Transverse colon (tissue), 4 donors: Measurements from ENCODE around the gene CLSTN1. TPM values are rescaled to one million over a fixed set of nuclear protein-coding genes. Genes with fewer than 3 reads are reported as not detected.
"Not testable (repeated sequence)": the region's sequence is repeated elsewhere in the genome, so short reads cannot be mapped to it uniquely, and the experiment has no call there.

Experiments
- DNase-seq: peaks from one replicate; pipeline ENCODE4 v3.0.0-alpha.2; 2019
- H3K27ac ChIP-seq, 4 donors: fragments of 200-600 bp; sonication (generic); 2 replicates each; pipeline ENCODE4 v1.5.1; 2016 to 2018; ENCODE audit warnings: inconsistent platforms in 4 of 4
- H3K27me3 ChIP-seq: fragments of 200-600 bp; sonication (generic); 2 replicates; pipeline ENCODE4 v1.5.1; 2017; ENCODE audit warnings: inconsistent platforms
- H3K36me3 ChIP-seq, 4 donors: fragments of 200-600 bp; sonication (generic); 2 replicates each; pipeline ENCODE4 v1.5.1; 2017 to 2019; ENCODE audit warnings: inconsistent platforms in 4 of 4
- H3K4me1 ChIP-seq, 4 donors: fragments of 200-600 bp; sonication (generic); 2 replicates each; pipeline ENCODE4 v1.5.1; 2017 to 2020; ENCODE audit warnings: inconsistent platforms in 4 of 4
- H3K4me3 ChIP-seq, 4 donors: fragments of 200-600 bp; sonication (generic); 1 replicate in 1 of 4; 2 replicates in 3 of 4; pipeline versions ENCODE4 v1.5.1 to v1.6.1; 2017 to 2019; ENCODE audit warnings: inconsistent platforms in 4 of 4
- H3K9me3 ChIP-seq, 2 donors: fragments of 200-600 bp; sonication (generic); 2 replicates each; pipeline ENCODE4 v1.5.1; 2017 to 2019; ENCODE audit warnings: inconsistent platforms in 2 of 2
- EP300 ChIP-seq: sonication (generic); formaldehyde crosslinking; IDR thresholded peaks from one replicate; pipeline ENCODE4 v1.6.1; 2017; ENCODE audit warnings: antibody characterized with exemption, low read depth
- POLR2A ChIP-seq: fragments of 450-650 bp; IDR thresholded peaks from one replicate; pipeline ENCODE4 v1.6.1; 2016; ENCODE audit warnings: antibody characterized with exemption, mild to moderate bottlenecking, moderate library complexity
- POLR2AphosphoS5 ChIP-seq, 3 donors: sonication (generic); formaldehyde crosslinking; IDR thresholded peaks; one replicate each; pipeline ENCODE4 v1.6.1; 2016; ENCODE audit warnings: antibody characterized with exemption in 3 of 3
- WGBS, 2 donors: methylation state at CpG; one replicate each; pipeline ENCODE4 v1.1.5; 2018; ENCODE audit warnings: low coverage in 1 of 2; 5-methylcytosine and 5-hydroxymethylcytosine counted together
- in situ Hi-C, 4 donors: fragments of 200-750 bp; cut with MboI; loops; one replicate each; pipeline versions ENCODE4 v1.15.0 to v1.15.1; 2017; ENCODE audit warnings: low sequenced_read_pairs in 3 of 4, low pct_ligation_motif_present in 1 of 4, low pct_unique_long_range_greater_than_20kb in 1 of 4
- intact Hi-C: fragments of 100-400 bp; cut with DNase I; formaldehyde crosslinking; loops from one replicate; pipeline ENCODE4 v1.15.1; 2023; ENCODE audit warnings: low total_unique reads
- total RNA-seq, 4 donors: library from RNA; depleted of rRNA; stranded (reverse); fragments of >200 nt; gene quantifications; one replicate each; pipeline ENCODE4 v1.1.0, GENCODE V29; 2016
- TF ChIP-seq, protein P1 (sequence below), 5 experiments: fragments of 200-600 bp in 3 of 5; fragments of 450-650 bp in 2 of 5; sonication (generic) in 3 of 5; IDR thresholded peaks; 1 replicate in 2 of 5; 2 replicates in 3 of 5; pipeline ENCODE4 v1.5.1; 2016 to 2017; ENCODE audit warnings: antibody characterized with exemption in 5 of 5, inconsistent platforms in 3 of 5, mild to moderate bottlenecking in 2 of 5, moderate library complexity in 1 of 5

Gene CLSTN1
- total RNA-seq, 4 donors from 2014 or later: 118 to 191 (median 143) TPM

DNA sequence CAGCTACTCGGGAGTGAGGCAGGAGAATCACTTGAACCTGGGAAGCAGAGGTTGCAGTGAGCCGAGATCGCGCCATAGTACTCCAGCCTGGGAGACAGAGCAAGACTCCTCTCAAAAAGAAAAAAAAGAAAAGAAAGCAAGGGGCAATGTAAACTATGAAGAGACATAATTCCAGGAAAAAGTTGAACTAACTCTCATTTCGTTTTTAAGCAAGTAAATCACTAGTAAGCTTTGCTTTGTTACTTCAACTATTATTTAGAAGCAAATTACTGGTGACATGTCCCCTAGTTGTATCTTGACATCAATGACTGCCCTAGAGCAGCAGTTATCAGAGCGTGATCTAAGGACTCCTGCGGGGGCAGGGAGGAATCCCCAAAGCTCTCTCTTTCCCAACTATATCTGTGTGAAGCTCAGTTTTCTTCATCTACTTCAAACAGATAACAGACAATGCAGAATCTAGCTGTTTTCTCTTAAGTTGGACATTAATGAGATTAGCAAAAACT lies 18.7 kb downstream of the CLSTN1 start:
- 67 to 69% methylated on average over 7 of the region's 7 CpGs for WGBS, 2 donors
- Histone ChIP-seq H3K4me3 (peak overlapping the region in 1 of 4 donors; percentile 23), H3K27ac (peak overlapping the region; percentile 73 to 86 (median 82)), H3K36me3 (no peaks in the 10 kb centered on the region), H3K27me3 (no peaks in the 10 kb centered on the region), H3K4me1 (peaks cover 10 to 63% (median 26%) of the 10 kb centered on the region in 4 donors), H3K9me3 (no peaks in the 10 kb centered on the region)
- peak; percentile 7 for DNase-seq
- in situ Hi-C loops (no loop called here), intact Hi-C loops (no loop called here)
- TF ChIP-seq, protein P1, sequence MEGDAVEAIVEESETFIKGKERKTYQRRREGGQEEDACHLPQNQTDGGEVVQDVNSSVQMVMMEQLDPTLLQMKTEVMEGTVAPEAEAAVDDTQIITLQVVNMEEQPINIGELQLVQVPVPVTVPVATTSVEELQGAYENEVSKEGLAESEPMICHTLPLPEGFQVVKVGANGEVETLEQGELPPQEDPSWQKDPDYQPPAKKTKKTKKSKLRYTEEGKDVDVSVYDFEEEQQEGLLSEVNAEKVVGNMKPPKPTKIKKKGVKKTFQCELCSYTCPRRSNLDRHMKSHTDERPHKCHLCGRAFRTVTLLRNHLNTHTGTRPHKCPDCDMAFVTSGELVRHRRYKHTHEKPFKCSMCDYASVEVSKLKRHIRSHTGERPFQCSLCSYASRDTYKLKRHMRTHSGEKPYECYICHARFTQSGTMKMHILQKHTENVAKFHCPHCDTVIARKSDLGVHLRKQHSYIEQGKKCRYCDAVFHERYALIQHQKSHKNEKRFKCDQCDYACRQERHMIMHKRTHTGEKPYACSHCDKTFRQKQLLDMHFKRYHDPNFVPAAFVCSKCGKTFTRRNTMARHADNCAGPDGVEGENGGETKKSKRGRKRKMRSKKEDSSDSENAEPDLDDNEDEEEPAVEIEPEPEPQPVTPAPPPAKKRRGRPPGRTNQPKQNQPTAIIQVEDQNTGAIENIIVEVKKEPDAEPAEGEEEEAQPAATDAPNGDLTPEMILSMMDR (IDR thresholded peaks at IDR 0.05): no peak
- TF ChIP-seq POLR2A (no peak), POLR2AphosphoS5 (IDR thresholded peaks at IDR 0.05) (no peak), EP300 (no peak)

DNA sequence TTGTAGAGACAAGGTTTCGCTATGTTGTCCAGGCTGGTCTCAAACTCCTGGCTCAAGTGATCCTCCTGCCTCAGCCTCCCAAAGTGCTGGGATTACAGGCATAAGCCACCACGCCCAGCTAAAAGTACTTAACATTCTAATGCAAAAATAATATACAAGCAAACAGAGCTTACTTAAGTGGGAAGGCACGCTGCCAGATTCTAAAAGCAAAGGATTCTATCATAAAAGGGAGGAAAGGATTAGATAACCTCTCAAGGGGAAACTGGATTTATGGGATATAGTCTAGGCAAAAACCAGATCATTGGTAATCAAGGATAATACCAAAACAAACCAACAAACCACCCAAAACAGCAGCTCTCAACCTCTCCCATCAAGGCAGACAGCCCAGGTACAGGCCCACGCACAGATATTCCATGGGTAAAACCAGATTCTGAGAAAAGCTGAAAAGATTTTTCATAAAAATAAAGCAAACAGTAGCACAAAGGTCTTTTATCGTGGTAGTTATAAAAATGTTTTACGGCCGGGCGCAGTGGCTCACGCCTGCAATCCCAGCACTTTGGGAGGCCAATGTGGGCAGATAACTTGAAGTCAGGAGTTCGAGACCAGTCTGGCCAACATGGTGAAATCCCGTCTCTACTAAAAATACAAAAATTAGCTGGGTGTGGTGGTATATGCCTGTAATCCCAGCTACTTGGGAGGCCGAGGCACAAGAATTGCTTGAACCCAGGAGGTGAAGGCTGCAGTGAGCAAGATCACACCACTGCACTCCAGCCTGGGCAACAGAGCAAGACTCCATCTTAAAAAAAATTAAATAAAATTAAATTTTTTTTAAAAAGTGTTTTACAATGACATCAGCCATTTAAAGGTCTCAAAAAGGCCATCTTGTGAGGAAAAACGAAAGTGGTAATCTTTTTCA lies 20.5 kb downstream of the CLSTN1 start:
- 50 to 69% methylated on average over 4 to 13 of the region's 13 CpGs for WGBS, 2 donors
- Histone ChIP-seq H3K27ac (peak overlapping the region; percentile 73 to 86 (median 82)), H3K4me1 (peaks cover 16 to 71% (median 33%) of the 10 kb centered on the region in 4 donors)
- H3K36me3 ChIP-seq, H3K4me3 ChIP-seq, in situ Hi-C loops, intact Hi-C loops, H3K27me3 ChIP-seq, H3K9me3 ChIP-seq: not testable (repeated sequence)
- DNase-seq: peak; percentile 28

DNA sequence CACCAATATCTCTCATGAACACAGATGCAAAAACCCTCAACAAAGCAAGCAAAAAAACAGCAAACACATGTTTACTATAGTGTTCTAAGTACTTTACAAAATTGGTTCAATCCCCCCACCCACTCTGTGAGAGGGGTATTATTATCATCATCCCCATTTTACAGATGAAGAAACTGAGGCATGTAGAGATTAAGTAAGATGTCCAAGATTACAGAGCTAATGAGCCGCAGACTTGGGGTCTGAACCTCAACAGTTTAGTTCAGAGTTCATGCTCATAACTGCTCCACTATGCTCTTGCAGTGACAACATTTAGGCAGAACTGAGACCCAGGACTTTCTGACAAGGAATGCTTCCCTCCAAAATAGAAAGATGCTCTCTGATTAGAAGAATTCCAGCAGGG lies 21.9 kb downstream of the CLSTN1 start:
- 100% methylated on average over 1 of the region's 1 CpG; no CpG with 5 or more reads in 1 of the 2 donors for WGBS, 2 donors
- intact Hi-C loops: no loop called here
- H3K4me1 ChIP-seq: peaks cover 16 to 77% (median 34%) of the 10 kb centered on the region in 4 donors

DNA sequence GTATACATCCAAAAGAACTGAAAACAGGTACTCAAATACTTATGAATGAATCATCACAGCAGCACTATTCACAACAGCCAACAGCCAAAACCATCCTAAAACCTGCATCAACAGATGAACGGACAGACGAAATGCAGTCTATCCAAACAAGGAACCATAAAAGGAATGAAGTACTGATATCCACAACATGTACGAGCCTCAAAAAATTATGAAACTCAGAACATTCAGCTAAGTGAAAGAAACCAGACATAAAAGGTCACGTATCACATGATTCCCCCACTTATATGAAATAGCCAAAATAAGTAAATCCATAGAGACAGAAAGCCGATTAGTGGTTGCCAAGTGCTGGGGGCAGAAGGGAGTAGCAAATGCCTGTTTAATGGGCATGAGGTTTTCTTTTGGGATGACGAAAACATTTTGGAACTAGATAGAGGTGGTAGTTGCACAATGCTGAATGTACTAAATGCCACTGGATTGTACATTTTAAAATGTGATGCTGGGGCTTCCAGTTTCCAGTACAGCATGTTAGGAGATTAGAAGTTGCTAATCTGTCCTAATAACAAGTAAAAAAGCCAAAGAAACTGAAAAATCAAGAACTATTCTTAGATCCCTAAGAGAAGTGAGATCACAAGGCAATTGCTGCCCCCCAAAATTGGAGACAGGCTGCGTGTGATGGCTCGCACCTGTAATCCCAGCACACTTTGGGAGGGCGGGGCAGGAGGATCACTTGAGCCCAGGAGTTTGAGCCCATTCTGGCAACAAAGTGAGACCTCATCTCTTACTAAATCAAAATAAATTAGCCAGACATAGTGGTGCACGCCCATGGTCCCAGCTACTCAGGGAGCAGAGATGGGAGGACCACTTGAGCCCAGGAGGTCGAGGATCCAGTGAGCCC lies 25.3 kb downstream of the CLSTN1 start:
- Histone ChIP-seq H3K9me3 (no peaks in the 10 kb centered on the region), H3K4me3 (no peak overlapping the region), H3K27ac (peak overlapping the region; percentile 8 to 56 (median 16)), H3K27me3 (no peaks in the 10 kb centered on the region), H3K4me1 (peaks cover 12 to 55% (median 18%) of the 10 kb centered on the region in 4 donors), H3K36me3 (no peaks in the 10 kb centered on the region)
- DNase-seq: no peak
- intact Hi-C loops (no loop called here), in situ Hi-C loops (no loop called here)
- TF ChIP-seq POLR2AphosphoS5 (IDR thresholded peaks at IDR 0.05) (peak in 2 of 3 donors; percentile 13 to 34), POLR2A (no peak), EP300 (no peak)
- TF ChIP-seq, protein P1 (IDR thresholded peaks at IDR 0.05): no peak
- 74 to 75% methylated on average over 5 to 11 of the region's 11 CpGs for WGBS, 2 donors

More for the DNA sequence above, 21.9 kb downstream of the CLSTN1 start:
- Histone ChIP-seq H3K27ac (peak overlapping the region in 1 of 4 donors; percentile 86), H3K27me3 (no peaks in the 10 kb centered on the region), H3K9me3 (no peaks in the 10 kb centered on the region), H3K36me3 (no peaks in the 10 kb centered on the region), H3K4me3 (no peak overlapping the region)
- in situ Hi-C loops: no loop called here
- DNase-seq: no peak
- TF ChIP-seq POLR2AphosphoS5 (IDR thresholded peaks at IDR 0.05) (no peak), POLR2A (no peak), EP300 (no peak)
- TF ChIP-seq, protein P1 (IDR thresholded peaks at IDR 0.05): no peak
